ENCODE measurements around the gene MAT1A.
A peak's percentile ranks its signal among the peaks of the same experiment; 100 is the strongest.
"Not testable (repeated sequence)": the region's sequence is repeated elsewhere in the genome, so short reads cannot be mapped to it uniquely, and the experiment has no call there.

MAT1A gene

DNA sequence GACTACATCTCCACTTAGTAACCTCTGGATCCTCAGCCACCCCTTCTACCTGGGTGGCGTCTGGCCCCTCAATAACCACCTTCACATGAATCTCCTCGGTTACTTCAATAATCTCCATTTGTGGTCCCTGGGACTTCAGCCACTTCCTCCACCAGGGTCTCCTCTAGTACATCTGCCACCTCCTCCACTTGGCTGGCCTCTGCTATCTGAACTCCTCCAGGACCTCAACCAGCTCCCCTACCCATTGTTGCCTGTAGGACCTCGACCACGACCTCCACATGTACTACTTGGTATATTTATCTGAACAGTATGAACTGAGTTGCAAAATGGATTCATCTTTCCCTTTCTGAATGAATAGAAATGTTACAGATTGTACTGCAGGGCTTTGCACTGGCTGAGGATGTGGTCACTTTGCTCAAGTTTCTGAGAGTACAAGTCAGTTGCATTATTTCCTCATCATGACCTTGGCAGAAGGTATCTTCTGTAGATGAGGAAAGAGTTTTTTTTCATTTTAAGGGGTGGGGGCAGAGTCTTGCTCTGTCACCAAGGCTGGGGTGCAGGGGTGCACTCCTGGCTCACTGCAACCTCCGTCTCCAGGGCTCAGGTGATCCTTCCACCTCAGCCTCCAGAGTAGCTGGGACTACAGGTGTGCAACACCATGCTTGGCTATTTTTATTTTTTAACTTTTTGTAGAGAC, 36.0 kb downstream of the MAT1A start:
- no peaks in the 10 kb centered on the region for H3K27me3 ChIP-seq
- H3K27ac ChIP-seq, result peak overlapping the region; percentile 84
- H3K4me3 ChIP-seq (ENCODE audit: low read depth in 1 of 2, low read length in 1 of 2), result peak overlapping the region; percentile 40 to 41
- peaks cover 48 to 52% of the 10 kb centered on the region in 2 experiments for H3K4me1 ChIP-seq (ENCODE audit: control insufficient read depth in 1 of 2, insufficient read depth in 1 of 2, low read depth in 1 of 2, low read length in 1 of 2)
- no peaks in the 10 kb centered on the region for H3K36me3 ChIP-seq
- TF ChIP-seq, protein P1, sequence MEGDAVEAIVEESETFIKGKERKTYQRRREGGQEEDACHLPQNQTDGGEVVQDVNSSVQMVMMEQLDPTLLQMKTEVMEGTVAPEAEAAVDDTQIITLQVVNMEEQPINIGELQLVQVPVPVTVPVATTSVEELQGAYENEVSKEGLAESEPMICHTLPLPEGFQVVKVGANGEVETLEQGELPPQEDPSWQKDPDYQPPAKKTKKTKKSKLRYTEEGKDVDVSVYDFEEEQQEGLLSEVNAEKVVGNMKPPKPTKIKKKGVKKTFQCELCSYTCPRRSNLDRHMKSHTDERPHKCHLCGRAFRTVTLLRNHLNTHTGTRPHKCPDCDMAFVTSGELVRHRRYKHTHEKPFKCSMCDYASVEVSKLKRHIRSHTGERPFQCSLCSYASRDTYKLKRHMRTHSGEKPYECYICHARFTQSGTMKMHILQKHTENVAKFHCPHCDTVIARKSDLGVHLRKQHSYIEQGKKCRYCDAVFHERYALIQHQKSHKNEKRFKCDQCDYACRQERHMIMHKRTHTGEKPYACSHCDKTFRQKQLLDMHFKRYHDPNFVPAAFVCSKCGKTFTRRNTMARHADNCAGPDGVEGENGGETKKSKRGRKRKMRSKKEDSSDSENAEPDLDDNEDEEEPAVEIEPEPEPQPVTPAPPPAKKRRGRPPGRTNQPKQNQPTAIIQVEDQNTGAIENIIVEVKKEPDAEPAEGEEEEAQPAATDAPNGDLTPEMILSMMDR (IDR thresholded peaks at IDR 0.05), result no peak
- H3K9me3 ChIP-seq, result no peaks in the 10 kb centered on the region

DNA sequence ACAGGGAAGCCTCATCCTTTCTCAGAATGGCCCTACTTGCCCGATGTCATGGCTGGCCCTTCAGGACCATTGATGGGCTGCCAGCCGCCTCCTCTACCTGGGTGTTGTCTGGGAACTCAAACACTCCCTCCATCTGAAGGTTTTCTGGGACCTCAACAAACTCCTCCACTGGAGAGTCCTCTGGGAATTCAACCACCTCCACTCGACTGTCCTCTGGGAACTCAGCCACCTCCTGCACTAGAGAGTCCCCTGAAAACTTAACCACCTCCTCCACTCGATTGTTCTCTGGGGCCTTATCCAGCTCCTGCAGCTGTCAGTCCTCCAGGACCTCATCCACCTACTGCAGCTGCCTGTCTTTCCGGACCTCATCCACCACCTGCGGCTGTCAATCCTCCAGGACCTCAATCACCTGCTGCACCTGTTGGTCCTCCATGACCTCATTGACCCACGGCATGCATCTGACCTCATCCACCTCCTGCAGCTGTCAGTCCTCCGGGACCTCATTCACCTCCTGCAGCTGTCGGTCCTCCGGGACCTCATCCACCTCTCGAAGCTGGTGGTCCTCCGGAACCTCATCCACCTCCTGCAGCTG, 37.1 kb downstream of the MAT1A start:
- Histone ChIP-seq H3K4me3 (ENCODE audit: low read depth in 1 of 2, low read length in 1 of 2) (peak overlapping the region; percentile 40 to 41), H3K9me3 (no peaks in the 10 kb centered on the region), H3K27me3 (no peaks in the 10 kb centered on the region), H3K27ac (peak overlapping the region; percentile 84), H3K36me3 (no peaks in the 10 kb centered on the region), H3K4me1 (ENCODE audit: control insufficient read depth in 1 of 2, insufficient read depth in 1 of 2, low read depth in 1 of 2, low read length in 1 of 2) (peaks cover 48 to 52% of the 10 kb centered on the region in 2 experiments)
- TF ChIP-seq, protein P1 (IDR thresholded peaks at IDR 0.05), result no peak

DNA sequence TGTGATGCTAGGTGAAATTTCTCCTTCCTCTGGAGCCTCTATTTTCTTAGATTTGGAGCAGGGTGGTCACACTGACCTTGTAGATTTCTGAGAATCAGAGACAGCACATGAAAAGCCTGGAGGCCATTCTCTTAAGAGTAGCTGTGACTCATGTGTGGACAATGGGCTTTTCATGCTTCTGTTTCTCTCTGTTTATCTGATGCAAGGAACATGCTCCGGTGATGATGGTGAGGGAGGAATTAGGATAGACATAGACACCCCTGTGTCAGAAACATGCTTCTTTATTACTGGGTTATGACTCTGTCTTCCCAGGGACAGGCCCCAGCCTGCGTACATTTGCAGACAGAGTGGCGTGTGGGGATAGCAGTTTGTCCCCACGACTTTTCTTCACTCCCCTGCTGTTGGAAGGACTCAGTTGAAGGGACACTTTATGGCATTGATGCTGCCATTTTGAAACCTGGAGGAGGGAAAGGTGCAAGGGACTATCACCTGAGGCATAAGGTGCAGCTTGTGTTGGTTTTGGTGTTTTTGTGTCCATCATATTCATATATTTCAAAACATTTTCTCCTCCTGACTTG, 37.7 kb downstream of the MAT1A start:
- not testable (repeated sequence) for H3K27me3 ChIP-seq, H3K36me3 ChIP-seq, H3K9me3 ChIP-seq
- Histone ChIP-seq H3K4me3 (ENCODE audit: low read depth in 1 of 2, low read length in 1 of 2) (peak overlapping the region in 1 of 2 experiments; percentile 40), H3K27ac (peak overlapping the region; percentile 84), H3K4me1 (ENCODE audit: control insufficient read depth in 1 of 2, insufficient read depth in 1 of 2, low read depth in 1 of 2, low read length in 1 of 2) (peaks cover 46 to 50% of the 10 kb centered on the region in 2 experiments)

DNA sequence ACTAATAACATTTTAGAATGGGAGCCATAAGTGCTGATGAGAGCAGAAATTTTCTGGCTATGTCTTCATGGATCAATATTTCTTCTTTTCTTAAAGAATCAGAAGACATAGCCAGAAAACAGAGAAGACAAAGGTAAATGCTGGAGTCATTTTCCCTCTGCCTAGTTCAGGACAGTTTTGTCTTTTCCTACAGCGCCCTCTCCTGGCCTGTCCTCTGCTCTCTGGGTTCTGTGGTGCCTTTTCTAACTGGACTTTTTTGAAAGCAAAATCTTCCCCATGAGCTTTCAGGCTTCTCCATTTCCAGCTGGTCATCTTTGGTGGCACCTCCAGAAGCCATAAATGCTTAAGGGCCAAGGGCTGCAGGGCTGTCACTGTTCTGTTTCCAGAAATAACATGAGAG, 39.1 kb downstream of the MAT1A start:
- H3K27ac ChIP-seq; H3K36me3 ChIP-seq; H3K27me3 ChIP-seq; H3K9me3 ChIP-seq; H3K4me3 ChIP-seq (ENCODE audit: low read depth in 1 of 2, low read length in 1 of 2): not testable (repeated sequence)
- peaks cover 34 to 36% of the 10 kb centered on the region in 2 experiments for H3K4me1 ChIP-seq (ENCODE audit: control insufficient read depth in 1 of 2, insufficient read depth in 1 of 2, low read depth in 1 of 2, low read length in 1 of 2)

DNA sequence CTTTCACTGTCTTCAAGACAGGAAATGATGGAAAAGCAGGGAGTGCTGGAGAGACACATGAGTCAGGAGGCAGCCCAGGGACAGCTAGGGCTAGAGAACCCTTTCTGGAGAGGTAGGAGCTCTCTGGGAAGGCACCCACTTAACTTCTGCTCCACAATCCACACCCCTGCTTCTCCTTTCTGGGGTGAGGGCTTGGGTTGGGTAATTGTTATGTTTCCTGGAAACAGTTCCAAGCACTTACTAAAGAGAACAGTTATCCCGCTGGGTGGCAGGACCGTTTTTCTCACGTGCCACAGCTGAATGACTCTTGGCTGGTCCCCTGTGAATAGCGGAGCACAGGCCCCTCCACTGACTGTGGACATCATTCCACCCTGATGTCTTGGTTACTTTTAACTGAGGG, 39.6 kb downstream of the MAT1A start:
- H3K36me3 ChIP-seq; H3K9me3 ChIP-seq; H3K4me3 ChIP-seq (ENCODE audit: low read depth in 1 of 2, low read length in 1 of 2); H3K27me3 ChIP-seq: not testable (repeated sequence)
- peaks cover 33 to 34% of the 10 kb centered on the region in 2 experiments for H3K4me1 ChIP-seq (ENCODE audit: control insufficient read depth in 1 of 2, insufficient read depth in 1 of 2, low read depth in 1 of 2, low read length in 1 of 2)
- H3K27ac ChIP-seq, result peak overlapping the region; percentile 38

DNA sequence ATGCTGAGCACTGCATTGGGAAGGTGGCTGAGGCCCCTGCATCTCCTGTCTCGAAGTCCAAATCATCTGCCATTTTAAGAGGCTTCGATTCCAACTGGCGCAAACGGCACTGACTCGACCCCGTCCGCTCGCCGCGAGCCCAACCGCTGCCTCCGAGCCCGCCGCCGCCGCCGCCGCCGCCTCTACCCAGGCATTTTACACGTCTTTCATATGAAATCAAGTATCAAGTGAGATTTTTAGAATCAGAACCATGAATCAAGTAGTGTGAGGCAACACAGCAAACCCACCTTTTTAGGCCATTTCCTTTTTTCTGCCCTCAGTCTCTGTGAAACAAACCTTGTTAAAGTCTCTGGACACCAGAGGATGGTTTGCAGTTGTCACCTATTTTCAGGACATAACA, 41.8 kb downstream of the MAT1A start:
- not testable (repeated sequence) for H3K9me3 ChIP-seq; H3K27me3 ChIP-seq; H3K36me3 ChIP-seq; H3K27ac ChIP-seq; H3K4me3 ChIP-seq (ENCODE audit: low read depth in 1 of 2, low read length in 1 of 2)
- peaks cover 16 to 17% of the 10 kb centered on the region in 2 experiments for H3K4me1 ChIP-seq (ENCODE audit: control insufficient read depth in 1 of 2, insufficient read depth in 1 of 2, low read depth in 1 of 2, low read length in 1 of 2)

DNA sequence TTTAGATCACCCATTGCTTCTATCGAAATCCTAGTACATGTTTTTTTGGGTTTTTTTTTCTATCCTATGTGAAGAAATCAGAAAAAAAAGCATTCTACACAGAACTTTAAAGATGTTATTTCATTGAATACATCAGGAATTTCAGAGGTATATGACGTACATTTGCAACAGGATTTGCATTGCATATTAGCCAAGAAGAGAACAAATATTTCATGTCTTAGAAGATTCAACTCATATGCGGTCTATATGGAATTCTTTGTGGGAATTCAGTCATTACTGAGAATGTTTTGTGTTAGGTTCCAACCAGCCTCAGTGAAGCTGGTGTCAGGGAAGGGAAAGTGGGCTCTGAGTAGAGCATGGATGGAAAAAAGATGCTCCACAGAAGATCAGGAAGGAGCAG, 45.1 kb downstream of the MAT1A start:
- H3K4me3 ChIP-seq (ENCODE audit: low read depth in 1 of 2, low read length in 1 of 2); H3K36me3 ChIP-seq; H3K27ac ChIP-seq; H3K4me1 ChIP-seq (ENCODE audit: control insufficient read depth in 1 of 2, insufficient read depth in 1 of 2, low read depth in 1 of 2, low read length in 1 of 2); H3K9me3 ChIP-seq; H3K27me3 ChIP-seq: not testable (repeated sequence)

DNA sequence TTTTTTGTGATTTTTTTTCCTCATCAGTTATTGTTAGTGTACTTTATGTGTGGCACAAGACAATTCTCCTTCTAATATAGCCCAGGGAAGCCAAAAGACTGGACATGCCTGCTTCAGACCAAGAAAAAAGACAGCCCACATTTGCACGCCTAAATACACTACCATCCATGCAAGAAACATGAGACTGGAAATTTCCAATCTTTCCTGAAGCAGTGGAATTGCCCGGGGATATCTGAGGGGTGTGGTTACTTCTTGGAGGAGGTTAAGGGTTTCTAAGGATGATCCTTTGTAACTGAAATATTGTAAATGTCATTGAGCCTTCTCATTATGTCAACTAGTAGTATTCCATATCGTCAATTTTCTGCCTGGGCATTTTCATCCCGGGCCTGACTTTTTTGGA, 47.1 kb downstream of the MAT1A start:
- not testable (repeated sequence) for H3K4me3 ChIP-seq (ENCODE audit: low read depth in 1 of 2, low read length in 1 of 2); H3K9me3 ChIP-seq; H3K27ac ChIP-seq

DNA sequence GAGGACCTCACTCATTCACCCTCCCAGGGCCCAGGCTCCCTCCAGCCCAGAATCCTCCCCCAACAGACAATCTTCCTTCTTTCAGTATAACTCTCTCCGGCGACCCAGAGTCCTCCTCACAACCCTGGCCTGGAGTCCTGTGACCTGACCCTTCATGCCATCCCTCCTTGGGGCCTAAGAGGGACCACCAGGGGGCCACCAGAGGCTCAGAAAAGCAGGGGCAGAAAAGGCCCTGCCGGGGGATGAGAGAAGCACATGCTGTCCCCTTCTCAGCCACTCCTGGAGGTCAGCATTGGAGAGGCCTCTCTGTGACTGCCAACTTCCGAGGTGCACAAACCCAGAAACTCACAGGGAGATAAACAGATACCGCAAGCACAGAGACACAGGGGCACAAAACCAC, 53.0 kb downstream of the MAT1A start:
- not testable (repeated sequence) for H3K4me3 ChIP-seq (ENCODE audit: low read depth in 1 of 2, low read length in 1 of 2); H3K9me3 ChIP-seq; H3K27ac ChIP-seq; H3K27me3 ChIP-seq; H3K36me3 ChIP-seq; H3K4me1 ChIP-seq (ENCODE audit: control insufficient read depth in 1 of 2, insufficient read depth in 1 of 2, low read depth in 1 of 2, low read length in 1 of 2)

More for the DNA sequence above, 47.1 kb downstream of the MAT1A start:
- H3K27me3 ChIP-seq; H3K36me3 ChIP-seq; H3K4me1 ChIP-seq (ENCODE audit: control insufficient read depth in 1 of 2, insufficient read depth in 1 of 2, low read depth in 1 of 2, low read length in 1 of 2): not testable (repeated sequence)

DNA sequence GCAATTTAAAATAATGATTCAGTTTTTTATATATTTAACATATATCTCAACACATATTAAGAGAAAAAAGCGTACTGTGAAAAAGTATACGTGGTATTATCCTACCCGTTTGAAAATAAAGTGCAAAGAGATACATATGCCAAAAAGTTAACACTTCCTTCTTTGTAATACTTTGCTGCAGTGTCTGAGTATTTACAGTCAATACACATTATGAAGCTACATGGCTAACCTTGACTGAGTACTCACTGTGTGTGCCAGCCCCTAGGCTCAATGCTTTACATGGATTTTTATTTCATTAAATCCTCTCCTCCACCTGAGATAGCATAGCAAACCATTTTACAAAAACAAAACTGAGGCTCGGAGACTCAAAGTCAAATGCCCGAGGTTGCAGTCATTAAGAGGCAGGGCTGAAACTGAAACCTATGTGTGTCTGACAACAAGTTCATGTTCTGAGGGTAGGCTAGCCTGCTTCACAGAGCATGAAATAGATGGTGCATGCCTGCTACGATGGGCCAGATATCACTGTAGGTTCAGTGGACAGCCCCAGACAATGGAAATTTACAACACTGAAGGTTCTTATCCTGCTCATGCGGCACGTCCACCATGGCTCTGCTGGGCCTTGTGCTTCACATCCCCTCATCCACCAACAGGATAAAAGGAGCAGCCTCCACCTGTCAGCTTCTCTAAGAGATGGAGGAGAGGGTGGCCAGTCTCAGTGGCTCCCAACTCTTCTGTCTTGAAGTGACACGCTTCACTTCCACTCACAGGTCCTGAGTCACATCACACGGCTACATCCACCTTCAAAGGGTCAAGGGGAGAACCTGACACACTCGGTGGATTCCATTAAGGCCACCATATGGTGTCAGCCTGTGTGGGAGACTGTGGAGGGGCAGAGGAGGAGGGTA, 54.9 kb downstream of the MAT1A start:
- not testable (repeated sequence) for H3K4me1 ChIP-seq (ENCODE audit: control insufficient read depth in 1 of 2, insufficient read depth in 1 of 2, low read depth in 1 of 2, low read length in 1 of 2); H3K27me3 ChIP-seq; H3K36me3 ChIP-seq; H3K9me3 ChIP-seq; H3K27ac ChIP-seq; H3K4me3 ChIP-seq (ENCODE audit: low read depth in 1 of 2, low read length in 1 of 2)

DNA sequence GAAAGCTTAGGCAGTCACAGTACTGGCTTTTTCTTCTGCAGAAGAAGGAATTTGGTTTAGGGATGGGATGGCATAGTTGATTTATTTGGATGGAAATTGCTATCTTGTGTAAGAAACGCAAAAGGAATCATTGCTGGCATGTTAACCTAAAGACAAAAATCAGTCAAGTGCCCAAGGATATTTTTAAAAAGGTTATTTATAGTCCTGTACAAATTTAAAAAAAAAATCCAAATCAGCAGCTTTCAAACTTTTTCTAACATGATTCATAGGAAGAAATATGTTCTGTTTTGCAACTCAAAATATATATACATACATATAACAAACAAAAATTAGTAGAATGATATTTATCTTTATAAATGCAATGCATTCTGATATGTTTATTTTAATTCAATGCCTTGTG, 55.6 kb downstream of the MAT1A start:
- H3K27ac ChIP-seq; H3K36me3 ChIP-seq; H3K9me3 ChIP-seq; H3K4me1 ChIP-seq (ENCODE audit: control insufficient read depth in 1 of 2, insufficient read depth in 1 of 2, low read depth in 1 of 2, low read length in 1 of 2); H3K4me3 ChIP-seq (ENCODE audit: low read depth in 1 of 2, low read length in 1 of 2); H3K27me3 ChIP-seq: not testable (repeated sequence)

Measured in neutrophil (primary cell).